PFSK-1 (cell line): ENCODE measurements around the gene MYB. TPM values are rescaled to one million over a fixed set of nuclear protein-coding genes. Genes with fewer than 3 reads are reported as not detected.

Experiments
- FOXP2 ChIP-seq: optimal IDR thresholded peaks from 2 replicates; pipeline ENCODE3; 2011; ENCODE audit warnings: borderline replicate concordance, control low read depth, inconsistent platforms; ENCODE audit not compliant: insufficient read depth; ENCODE audit errors: extremely low read length, extremely low read depth
- POLR2AphosphoS5 ChIP-seq: IDR thresholded peaks from 2 replicates; pipeline ENCODE4 v1.6.1; 2012; ENCODE audit warnings: low read depth, mild to moderate bottlenecking, control low read depth, low read length, moderate library complexity
- REST ChIP-seq, 2 experiments: IDR thresholded peaks; 2 replicates each; pipeline versions ENCODE4 v1.6.1 to v1.8.0; 2011 to 2012; ENCODE audit warnings: low read depth in 2 of 2, low read length in 2 of 2, control low read depth in 1 of 2, inconsistent platforms in 1 of 2, mild to moderate bottlenecking in 1 of 2, moderate library complexity in 1 of 2; ENCODE audit not compliant: insufficient read depth in 1 of 2
- SIN3A ChIP-seq: IDR thresholded peaks from 2 replicates; pipeline ENCODE4 v1.6.1; 2012; ENCODE audit warnings: mild to moderate bottlenecking, low read length, moderate library complexity, borderline replicate concordance; ENCODE audit not compliant: insufficient read depth
- TAF1 ChIP-seq: IDR thresholded peaks from 2 replicates; pipeline ENCODE4 v1.6.1; 2012; ENCODE audit warnings: low read length, control low read depth, borderline replicate concordance; ENCODE audit not compliant: insufficient read depth
- polyA plus RNA-seq: library from polyadenylated mRNA; unstranded; fragments of >200 nt; gene quantifications from one replicate; pipeline ENCODE4 v1.2.1, GENCODE V29; 2012; ENCODE audit warnings: low read depth, missing spikeins; ENCODE audit not compliant: insufficient read length

MYB gene
- polyA plus RNA-seq = not detected

GRCh38 chr6:135180542-135181332, at the start of gene MYB:
MYB (plus strand) TSS chr6:135181308; CDS start chr6:135181514, 206 bp downstream.
- TF ChIP-seq FOXP2 (no peak), POLR2AphosphoS5 (no peak)

- no peak for TF ChIP-seq FOXP2
- no peak for TF ChIP-seq POLR2AphosphoS5
Observed at GRCh38 chr6:135132776-135133175, 48.3 kb upstream of the MYB start.

- TF ChIP-seq TAF1 (no peak), SIN3A (no peak), POLR2AphosphoS5 (no peak), REST (IDR thresholded peaks at IDR 0.05; ENCODE audit: insufficient read depth in 1 of 2, low read depth in 2 of 2, low read length in 2 of 2) (no peak), FOXP2 (no peak)
Observed at GRCh38 chr6:135135835-135136234, 45.3 kb upstream of the MYB start.

- TF ChIP-seq FOXP2 (no peak), SIN3A (no peak), TAF1 (no peak), POLR2AphosphoS5 (no peak), REST (IDR thresholded peaks at IDR 0.05; ENCODE audit: insufficient read depth in 1 of 2, low read depth in 2 of 2, low read length in 2 of 2) (no peak)
Observed at GRCh38 chr6:135137826-135138225, 43.3 kb upstream of the MYB start.

GRCh38 chr6:135141182-135141581, 39.9 kb upstream of the MYB start:
- no peak for TF ChIP-seq TAF1
- no peak for TF ChIP-seq SIN3A
- TF ChIP-seq REST (IDR thresholded peaks at IDR 0.05; ENCODE audit: insufficient read depth in 1 of 2, low read depth in 2 of 2, low read length in 2 of 2) = no peak
- no peak for TF ChIP-seq FOXP2
- TF ChIP-seq POLR2AphosphoS5 = no peak

- TF ChIP-seq REST (IDR thresholded peaks at IDR 0.05; ENCODE audit: insufficient read depth in 1 of 2, low read depth in 2 of 2, low read length in 2 of 2) (no peak), SIN3A (no peak), FOXP2 (no peak), POLR2AphosphoS5 (no peak), TAF1 (no peak)
Observed at GRCh38 chr6:135141728-135142127, 39.4 kb upstream of the MYB start.
